ENCODE results near the gene PDSS2. TPM values are rescaled to one million over a fixed set of nuclear protein-coding genes. Genes with fewer than 3 reads are reported as not detected.

Gene PDSS2
- polyA plus RNA-seq, 1 donor (not counting 4 experiments of a cell fraction or from before 2014, with no cell fraction given) = 12.5 TPM

DNA sequence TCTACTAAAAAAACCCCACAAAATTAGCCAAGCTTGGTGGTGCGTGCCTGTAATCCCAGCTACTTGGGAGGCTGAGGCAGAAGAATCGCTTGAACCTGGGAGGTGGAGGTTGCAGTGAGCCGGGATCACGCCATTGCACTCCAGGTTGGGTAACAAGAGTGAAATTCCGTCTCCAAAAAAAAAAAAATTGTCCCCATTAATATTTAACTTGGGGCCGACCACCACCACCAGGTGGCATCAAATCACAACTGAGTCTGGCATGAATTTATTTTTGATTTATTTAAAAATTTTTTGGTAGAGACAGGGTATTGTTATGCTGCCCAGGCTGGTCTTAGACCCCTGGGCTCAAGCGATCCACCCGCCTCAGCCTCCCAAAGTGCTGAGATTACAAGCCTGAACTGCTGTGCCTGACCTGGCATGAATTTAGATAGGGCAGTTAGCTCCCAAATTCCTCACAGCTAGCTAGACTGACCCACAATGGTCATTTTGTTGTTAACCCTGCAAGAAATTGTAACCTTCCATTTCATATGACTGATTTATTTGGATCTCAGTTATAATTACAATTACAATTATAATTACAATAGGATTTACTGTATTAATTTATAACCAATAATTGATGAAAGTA is 326.9 kb downstream of the PDSS2 start:
- DNase-seq (ENCODE audit: low read depth, low spot score) (no peak), FAIRE-seq (no peak)
- no peaks in the 10 kb centered on the region for H3K9me1 ChIP-seq (ENCODE audit: control insufficient read depth, extremely low read depth, insufficient read depth, low read length)
- no peaks in the 10 kb centered on the region for H4K20me1 ChIP-seq (ENCODE audit: control insufficient read depth, extremely low read depth, insufficient read depth, low read length)
- H3K4me2 ChIP-seq (ENCODE audit: control insufficient read depth, extremely low read depth, insufficient read depth, low read depth, low read length) = no peak overlapping the region
- H3K4me1 ChIP-seq (ENCODE audit: control insufficient read depth, extremely low read depth, insufficient read depth, low read length) = no peaks in the 10 kb centered on the region
- H3K27me3 ChIP-seq (ENCODE audit: control insufficient read depth, extremely low read depth, insufficient read depth, low read length) = no peaks in the 10 kb centered on the region
- no peak overlapping the region for H2AFZ ChIP-seq (ENCODE audit: control insufficient read depth, low read length)
- no peaks in the 10 kb centered on the region for H3K9me3 ChIP-seq (ENCODE audit: control insufficient read depth, low read depth, low read length)
- TF ChIP-seq, protein P1, sequence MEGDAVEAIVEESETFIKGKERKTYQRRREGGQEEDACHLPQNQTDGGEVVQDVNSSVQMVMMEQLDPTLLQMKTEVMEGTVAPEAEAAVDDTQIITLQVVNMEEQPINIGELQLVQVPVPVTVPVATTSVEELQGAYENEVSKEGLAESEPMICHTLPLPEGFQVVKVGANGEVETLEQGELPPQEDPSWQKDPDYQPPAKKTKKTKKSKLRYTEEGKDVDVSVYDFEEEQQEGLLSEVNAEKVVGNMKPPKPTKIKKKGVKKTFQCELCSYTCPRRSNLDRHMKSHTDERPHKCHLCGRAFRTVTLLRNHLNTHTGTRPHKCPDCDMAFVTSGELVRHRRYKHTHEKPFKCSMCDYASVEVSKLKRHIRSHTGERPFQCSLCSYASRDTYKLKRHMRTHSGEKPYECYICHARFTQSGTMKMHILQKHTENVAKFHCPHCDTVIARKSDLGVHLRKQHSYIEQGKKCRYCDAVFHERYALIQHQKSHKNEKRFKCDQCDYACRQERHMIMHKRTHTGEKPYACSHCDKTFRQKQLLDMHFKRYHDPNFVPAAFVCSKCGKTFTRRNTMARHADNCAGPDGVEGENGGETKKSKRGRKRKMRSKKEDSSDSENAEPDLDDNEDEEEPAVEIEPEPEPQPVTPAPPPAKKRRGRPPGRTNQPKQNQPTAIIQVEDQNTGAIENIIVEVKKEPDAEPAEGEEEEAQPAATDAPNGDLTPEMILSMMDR (optimal IDR thresholded peaks at IDR 0.05 in 1 of 3, IDR thresholded peaks at IDR 0.05 in 1 of 3, conservative IDR thresholded peaks at IDR 0.05 in 1 of 3; ENCODE audit: extremely low read depth in 1 of 3, insufficient read depth in 2 of 3, low read length in 3 of 3) = peak; percentile 17 to 39 (median 18)
- no peak for TF ChIP-seq EZH2 (IDR thresholded peaks at IDR 0.05; ENCODE audit: low read length)
- no peak overlapping the region for H3K4me3 ChIP-seq (ENCODE audit: control insufficient read depth in 2 of 3, extremely low read depth in 1 of 3, insufficient read depth in 2 of 3, low read depth in 1 of 3, low read length in 3 of 3)
- H3K9ac ChIP-seq (ENCODE audit: control insufficient read depth, extremely low read depth, insufficient read depth, low read length) = no peak overlapping the region
- H3K27ac ChIP-seq (ENCODE audit: control insufficient read depth, insufficient read depth, low read length) = no peak overlapping the region
- no peaks in the 10 kb centered on the region for H3K79me2 ChIP-seq (ENCODE audit: control insufficient read depth, insufficient read depth, low read length)
- dilution Hi-C loops (cut with MboI; ENCODE audit: extremely low pct_ligation_motif_present, low sequenced_read_pairs) = no loop called here
- no peaks in the 10 kb centered on the region for H3K36me3 ChIP-seq (ENCODE audit: control insufficient read depth in 2 of 2, extremely low read depth in 1 of 2, insufficient read depth in 2 of 2, low read length in 2 of 2)

DNA sequence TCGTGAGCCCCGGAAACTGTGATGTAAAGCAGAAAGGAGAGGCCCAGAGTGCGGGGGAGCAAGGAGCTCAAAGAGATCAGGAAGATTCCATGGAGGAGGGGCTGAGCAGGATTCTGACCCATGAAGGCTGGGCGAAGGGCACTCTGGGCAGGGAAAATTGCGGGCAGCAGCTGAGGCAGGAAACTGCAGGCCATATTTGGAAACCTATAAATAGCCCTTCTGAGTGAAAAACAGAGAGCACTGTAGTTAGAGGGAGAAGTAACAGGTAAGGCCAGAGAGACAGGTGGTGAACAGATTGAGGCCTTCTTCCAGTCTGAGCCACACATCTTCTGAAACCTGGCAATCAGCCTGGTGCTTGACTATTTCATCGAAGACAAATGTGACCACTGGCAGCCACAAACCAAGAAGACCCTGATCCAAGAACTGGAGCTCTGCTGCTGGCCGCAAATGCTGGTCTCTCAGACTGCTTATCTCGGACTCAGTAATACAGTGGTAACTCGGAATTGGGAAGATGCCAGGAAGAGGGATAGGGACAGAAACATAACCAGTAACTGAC is 329.9 kb downstream of the PDSS2 start:
- H2AFZ ChIP-seq (ENCODE audit: control insufficient read depth, low read length) = no peak overlapping the region
- no peaks in the 10 kb centered on the region for H3K9me1 ChIP-seq (ENCODE audit: control insufficient read depth, extremely low read depth, insufficient read depth, low read length)
- no peaks in the 10 kb centered on the region for H3K79me2 ChIP-seq (ENCODE audit: control insufficient read depth, insufficient read depth, low read length)
- dilution Hi-C loops (cut with MboI; ENCODE audit: extremely low pct_ligation_motif_present, low sequenced_read_pairs) = no loop called here
- FAIRE-seq = no peak
- H3K27me3 ChIP-seq (ENCODE audit: control insufficient read depth, extremely low read depth, insufficient read depth, low read length) = no peaks in the 10 kb centered on the region
- H3K4me3 ChIP-seq (ENCODE audit: control insufficient read depth in 2 of 3, extremely low read depth in 1 of 3, insufficient read depth in 2 of 3, low read depth in 1 of 3, low read length in 3 of 3) = no peak overlapping the region
- H3K4me1 ChIP-seq (ENCODE audit: control insufficient read depth, extremely low read depth, insufficient read depth, low read length) = no peaks in the 10 kb centered on the region
- no peak for DNase-seq (ENCODE audit: low read depth, low spot score)
- H4K20me1 ChIP-seq (ENCODE audit: control insufficient read depth, extremely low read depth, insufficient read depth, low read length) = no peaks in the 10 kb centered on the region
- no peaks in the 10 kb centered on the region for H3K36me3 ChIP-seq (ENCODE audit: control insufficient read depth in 2 of 2, extremely low read depth in 1 of 2, insufficient read depth in 2 of 2, low read length in 2 of 2)
- H3K9ac ChIP-seq (ENCODE audit: control insufficient read depth, extremely low read depth, insufficient read depth, low read length) = no peak overlapping the region
- no peaks in the 10 kb centered on the region for H3K9me3 ChIP-seq (ENCODE audit: control insufficient read depth, low read depth, low read length)
- no peak for TF ChIP-seq EZH2 (IDR thresholded peaks at IDR 0.05; ENCODE audit: low read length)
- TF ChIP-seq, protein P1 (optimal IDR thresholded peaks at IDR 0.05 in 1 of 3, IDR thresholded peaks at IDR 0.05 in 1 of 3, conservative IDR thresholded peaks at IDR 0.05 in 1 of 3; ENCODE audit: extremely low read depth in 1 of 3, insufficient read depth in 2 of 3, low read length in 3 of 3) = no peak
- H3K4me2 ChIP-seq (ENCODE audit: control insufficient read depth, extremely low read depth, insufficient read depth, low read depth, low read length) = no peak overlapping the region
- no peak overlapping the region for H3K27ac ChIP-seq (ENCODE audit: control insufficient read depth, insufficient read depth, low read length)

Measured in keratinocyte (primary cell).